Hypothalamus (tissue), 51 donors: Measurements from ENCODE around the gene LCP2.

ENCODE experiments used
- DNase-seq, 51 donors: peaks; one replicate each; lab custom pipeline; 2025; lab: John Stamatoyannopoulos, UW

The LCP2 gene

GRCh38 chr5:170297589-170298462, at the start of gene LCP2:
LCP2 (minus strand) TSS chr5:170297777; CDS start chr5:170297611, 166 bp downstream.
- DNase-seq: peak in 1 of 51 donors; percentile 5

GRCh38 chr5:170347022-170347567, 49.5 kb upstream of the LCP2 start:
- DNase-seq: no peak

- DNase-seq: no peak
Observed at GRCh38 chr5:170345971-170346370, 48.4 kb upstream of the LCP2 start.

GRCh38 chr5:170343177-170343576, 45.6 kb upstream of the LCP2 start:
- no peak for DNase-seq

- DNase-seq: peak in 1 of 51 donors; percentile 32
Observed at GRCh38 chr5:170342153-170342725, 44.7 kb upstream of the LCP2 start.

- DNase-seq: no peak
Observed at GRCh38 chr5:170341545-170341944, 44.0 kb upstream of the LCP2 start.

GRCh38 chr5:170339780-170340167, 42.2 kb upstream of the LCP2 start:
- DNase-seq: no peak

GRCh38 chr5:170338933-170339779, 41.6 kb upstream of the LCP2 start:
- DNase-seq: no peak

- no peak for DNase-seq
Observed at GRCh38 chr5:170338291-170338690, 40.7 kb upstream of the LCP2 start.

- DNase-seq: no peak
Observed at GRCh38 chr5:170337045-170337733, 39.6 kb upstream of the LCP2 start.

GRCh38 chr5:170336065-170336464, 38.5 kb upstream of the LCP2 start:
- DNase-seq: no peak

GRCh38 chr5:170334626-170335025, 37.0 kb upstream of the LCP2 start:
- no peak for DNase-seq

GRCh38 chr5:170333161-170333910, 35.8 kb upstream of the LCP2 start:
- DNase-seq: peak in 3 of 51 donors; percentile 16 to 48 (median 18)

- no peak for DNase-seq
Observed at GRCh38 chr5:170332058-170332457, 34.5 kb upstream of the LCP2 start.

- DNase-seq: no peak
Observed at GRCh38 chr5:170330568-170331054, 33.0 kb upstream of the LCP2 start.

- no peak for DNase-seq
Observed at GRCh38 chr5:170329524-170329923, 31.9 kb upstream of the LCP2 start.

GRCh38 chr5:170327829-170328228, 30.3 kb upstream of the LCP2 start:
- DNase-seq: no peak

- DNase-seq: no peak
Observed at GRCh38 chr5:170327168-170327567, 29.6 kb upstream of the LCP2 start.

- no peak for DNase-seq
Observed at GRCh38 chr5:170319301-170319700, 21.7 kb upstream of the LCP2 start.
